COLO829 (cell line): ENCODE measurements around the gene SNRNP70.
"Not testable (repeated sequence)": the region's sequence is repeated elsewhere in the genome, so short reads cannot be mapped to it uniquely, and the experiment has no call there.

ENCODE experiments used
- DNase-seq: peaks from one replicate; pipeline ENCODE4 v3.0.0; 2012; ENCODE audit warnings: low spot score

SNRNP70 gene

GRCh38 chr19:49085020-49085867 lies at the start of gene SNRNP70:
SNRNP70 (plus strand) TSS chr19:49085451; CDS start chr19:49086415, 964 bp downstream.
- peak; percentile 100 for DNase-seq

GRCh38 chr19:49036815-49037214 lies 48.4 kb upstream of the SNRNP70 start, which contains the start of gene CGB1:
CGB1 (minus strand) TSS chr19:49036895; CDS start chr19:49036711, 184 bp downstream.
- peak; percentile 64 for DNase-seq

- DNase-seq: not testable (repeated sequence)
Measured at GRCh38 chr19:49038111-49038510, 47.1 kb upstream of the SNRNP70 start.

- DNase-seq: not testable (repeated sequence)
Measured at GRCh38 chr19:49038557-49039276, 46.5 kb upstream of the SNRNP70 start.

GRCh38 chr19:49039736-49040135 lies 45.5 kb upstream of the SNRNP70 start:
- DNase-seq: not testable (repeated sequence)

GRCh38 chr19:49042177-49042576 lies 43.1 kb upstream of the SNRNP70 start:
- no peak for DNase-seq

GRCh38 chr19:49042666-49043065 lies 42.6 kb upstream of the SNRNP70 start:
- not testable (repeated sequence) for DNase-seq

GRCh38 chr19:49043548-49043947 lies 41.7 kb upstream of the SNRNP70 start, which contains the start of gene CGB5:
CGB5 (plus strand) TSS chr19:49043848; CDS start chr19:49044210, 362 bp downstream.
- not testable (repeated sequence) for DNase-seq

GRCh38 chr19:49049011-49049410 lies 36.2 kb upstream of the SNRNP70 start, which contains the start of gene CGB8:
CGB8 (minus strand) TSS chr19:49049111; CDS start chr19:49048739, 372 bp downstream.
- DNase-seq: not testable (repeated sequence)

GRCh38 chr19:49049834-49050233 lies 35.4 kb upstream of the SNRNP70 start:
- DNase-seq: not testable (repeated sequence)

GRCh38 chr19:49050376-49051033 lies 34.7 kb upstream of the SNRNP70 start:
- not testable (repeated sequence) for DNase-seq

- peak; percentile 58 for DNase-seq
Measured at GRCh38 chr19:49056101-49056901, 28.9 kb upstream of the SNRNP70 start.

- not testable (repeated sequence) for DNase-seq
Measured at GRCh38 chr19:49056902-49057596, 28.2 kb upstream of the SNRNP70 start.

- DNase-seq: peak; percentile 69
Measured at GRCh38 chr19:49057636-49058234, 27.5 kb upstream of the SNRNP70 start, which contains the start of gene CGB7. CGB7 (minus strand) TSS chr19:49057749; CDS start chr19:49055375, 2,374 bp downstream.

GRCh38 chr19:49058562-49058961 lies 26.7 kb upstream of the SNRNP70 start:
- DNase-seq: no peak

GRCh38 chr19:49059053-49059452 lies 26.2 kb upstream of the SNRNP70 start:
- DNase-seq: no peak

- no peak for DNase-seq
Measured at GRCh38 chr19:49061000-49061399, 24.3 kb upstream of the SNRNP70 start.

- no peak for DNase-seq
Measured at GRCh38 chr19:49061445-49061844, 23.8 kb upstream of the SNRNP70 start.

- no peak for DNase-seq
Measured at GRCh38 chr19:49064029-49064629, 21.1 kb upstream of the SNRNP70 start.
